RPMI7951 (cell line): ENCODE data around the gene CYFIP2. TPM values are rescaled to one million over a fixed set of nuclear protein-coding genes. Genes with fewer than 3 reads are reported as not detected.

Source experiments
- DNase-seq: peaks from one replicate; pipeline ENCODE4 v3.0.0-alpha.2; 2012; ENCODE audit warnings: low read depth
- total RNA-seq: library from RNA; depleted of rRNA; stranded (reverse); fragments of >200 nt; shearing (Covaris generic); gene quantifications from 2 replicates; pipeline ENCODE4 v1.2.3, GENCODE V29; 2014

CYFIP2 gene
- total RNA-seq, 1 experiment from 2014 or later = 0.36 TPM

DNA sequence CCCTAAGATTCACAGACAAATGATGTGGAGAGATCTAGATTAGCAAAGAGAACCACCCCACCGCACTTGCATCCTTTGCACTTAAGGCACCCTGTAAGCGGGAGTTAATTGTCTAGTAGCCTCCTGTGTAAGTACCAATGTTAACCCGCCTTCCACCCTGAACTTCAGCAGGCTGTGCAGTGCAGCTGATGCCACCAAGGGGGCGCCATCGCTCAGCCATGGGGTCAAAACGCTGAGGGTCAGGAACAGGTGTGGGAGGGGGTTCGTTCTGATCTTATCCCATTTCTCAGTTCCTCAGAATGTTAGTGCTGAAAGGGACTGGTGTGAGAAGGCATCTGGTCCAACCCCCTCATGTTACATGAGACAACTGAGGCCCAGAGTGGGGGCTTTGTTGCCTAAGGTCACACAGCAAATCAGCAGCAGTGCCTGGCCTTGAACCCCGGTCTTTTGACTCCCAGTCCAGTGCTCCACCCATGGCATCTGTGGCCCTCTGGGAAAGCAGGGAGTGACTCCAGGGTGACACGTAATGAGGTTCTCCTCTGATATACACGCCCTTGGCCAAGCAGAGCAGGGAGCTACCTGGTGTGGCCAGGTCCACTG, 57.3 kb downstream of the CYFIP2 start:
- DNase-seq = no peak

DNA sequence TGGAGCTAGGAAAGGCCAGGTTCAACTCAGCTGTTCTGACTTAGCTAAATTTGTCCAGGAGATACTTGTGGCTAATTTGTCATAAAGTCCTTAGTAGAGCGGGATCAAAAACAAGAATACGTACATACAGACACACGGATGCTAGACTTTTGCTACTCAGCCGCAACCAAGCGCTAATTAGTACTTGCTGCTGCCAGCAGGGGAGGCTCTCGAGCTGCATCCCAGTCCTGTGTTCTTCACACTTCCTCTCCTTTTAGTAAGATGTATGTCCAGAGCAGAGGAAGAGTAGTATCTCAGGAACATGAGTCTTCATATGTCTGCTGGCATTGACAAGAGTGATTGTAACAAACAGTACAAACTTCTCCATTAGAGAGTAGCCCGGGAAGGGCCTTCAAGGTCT, 58.3 kb downstream of the CYFIP2 start:
- DNase-seq = no peak

DNA sequence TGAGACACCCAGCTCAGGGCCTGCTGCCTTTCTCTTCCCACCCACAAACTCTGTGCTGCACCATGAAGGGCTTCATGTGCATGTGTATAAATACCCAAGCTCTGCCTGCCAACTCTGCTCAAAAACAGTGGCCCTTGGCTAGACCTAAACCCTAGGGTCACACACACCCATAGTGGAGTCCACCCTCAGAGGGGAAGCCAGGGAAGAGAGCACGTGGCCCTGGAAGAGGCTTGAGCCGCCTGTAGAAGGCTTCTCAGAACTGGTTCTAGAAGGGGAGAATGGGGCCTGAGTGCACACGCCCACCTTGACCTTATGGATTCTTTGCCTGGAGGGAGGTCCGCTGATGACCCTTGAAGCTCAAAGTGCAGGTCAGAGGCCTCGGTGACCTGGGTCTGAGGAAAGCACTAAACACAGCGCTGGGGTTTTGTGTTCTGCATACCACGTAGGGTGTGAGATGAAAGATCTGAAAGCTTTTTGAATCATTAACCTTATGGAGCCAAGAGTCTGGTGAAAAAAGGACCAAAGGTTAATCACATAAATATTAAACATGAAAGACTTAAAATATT, 60.6 kb downstream of the CYFIP2 start:
- DNase-seq = no peak

DNA sequence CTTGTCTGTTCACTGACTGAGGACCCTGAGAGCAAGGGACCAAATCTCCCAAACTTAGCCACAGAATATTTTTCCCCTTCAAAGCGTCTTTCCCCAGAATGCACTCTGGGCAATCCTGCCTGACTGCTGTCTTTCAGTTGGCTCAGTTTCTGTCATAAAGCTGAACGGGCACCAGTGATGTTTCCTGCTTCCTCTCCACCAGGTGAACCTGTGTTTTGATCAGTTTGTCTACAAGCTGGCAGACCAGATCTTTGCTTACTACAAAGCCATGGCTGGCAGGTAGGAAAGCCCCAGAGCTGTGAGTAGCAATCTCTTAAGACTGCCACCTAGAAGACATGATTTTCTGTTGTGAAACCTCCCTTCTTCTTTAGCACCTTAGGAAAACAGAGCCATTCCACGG, 61.8 kb downstream of the CYFIP2 start:
- no peak for DNase-seq

DNA sequence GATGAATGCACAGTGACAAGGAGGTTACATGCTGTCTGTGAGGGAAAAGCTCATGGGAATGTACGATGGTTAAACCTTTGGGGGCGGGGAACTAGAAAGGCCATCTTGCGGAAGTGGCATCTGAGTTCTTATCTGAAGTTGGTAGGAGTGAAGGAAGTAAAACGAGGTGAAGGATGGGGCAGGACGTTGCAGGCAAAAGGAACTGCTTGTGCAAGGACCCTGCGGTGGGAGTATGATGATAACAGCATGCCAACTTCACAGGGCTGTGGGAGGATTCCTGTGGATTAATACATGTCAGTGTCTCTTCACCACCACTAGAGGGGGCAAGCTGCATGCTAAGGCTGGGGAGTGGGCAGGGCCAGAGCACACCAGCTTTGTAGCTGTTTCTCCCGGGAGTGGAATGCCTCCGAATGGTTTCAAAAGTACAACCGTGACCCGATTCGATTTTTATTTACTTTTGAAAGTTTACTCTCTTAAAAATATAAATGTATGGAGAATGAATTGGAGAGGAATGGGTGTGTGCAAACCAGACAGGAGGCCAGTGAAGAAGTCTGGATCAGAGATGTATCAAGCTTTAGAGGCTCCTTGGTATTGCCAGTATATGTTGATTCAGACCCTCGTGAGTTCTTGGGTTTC, 62.5 kb downstream of the CYFIP2 start:
- DNase-seq = peak; percentile 71

DNA sequence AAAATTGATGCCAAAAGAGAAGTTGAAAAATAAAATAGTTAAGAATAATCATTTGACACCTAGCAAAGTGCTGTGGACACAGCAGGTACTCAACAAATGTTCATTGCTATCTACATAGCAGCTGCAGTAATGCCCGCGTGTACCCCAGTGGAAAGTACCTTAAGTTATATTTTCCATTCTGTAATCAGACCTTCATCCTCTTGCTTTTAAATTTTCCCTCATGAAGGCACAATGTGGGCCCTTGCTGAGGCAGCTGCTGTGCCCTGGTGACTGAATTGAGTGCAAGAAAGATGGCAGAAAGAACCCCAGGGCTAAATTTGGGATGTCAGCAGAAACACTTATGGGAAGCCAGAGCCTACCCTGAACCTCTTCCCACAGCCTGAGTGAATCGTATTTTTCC, 65.9 kb downstream of the CYFIP2 start:
- DNase-seq = no peak

DNA sequence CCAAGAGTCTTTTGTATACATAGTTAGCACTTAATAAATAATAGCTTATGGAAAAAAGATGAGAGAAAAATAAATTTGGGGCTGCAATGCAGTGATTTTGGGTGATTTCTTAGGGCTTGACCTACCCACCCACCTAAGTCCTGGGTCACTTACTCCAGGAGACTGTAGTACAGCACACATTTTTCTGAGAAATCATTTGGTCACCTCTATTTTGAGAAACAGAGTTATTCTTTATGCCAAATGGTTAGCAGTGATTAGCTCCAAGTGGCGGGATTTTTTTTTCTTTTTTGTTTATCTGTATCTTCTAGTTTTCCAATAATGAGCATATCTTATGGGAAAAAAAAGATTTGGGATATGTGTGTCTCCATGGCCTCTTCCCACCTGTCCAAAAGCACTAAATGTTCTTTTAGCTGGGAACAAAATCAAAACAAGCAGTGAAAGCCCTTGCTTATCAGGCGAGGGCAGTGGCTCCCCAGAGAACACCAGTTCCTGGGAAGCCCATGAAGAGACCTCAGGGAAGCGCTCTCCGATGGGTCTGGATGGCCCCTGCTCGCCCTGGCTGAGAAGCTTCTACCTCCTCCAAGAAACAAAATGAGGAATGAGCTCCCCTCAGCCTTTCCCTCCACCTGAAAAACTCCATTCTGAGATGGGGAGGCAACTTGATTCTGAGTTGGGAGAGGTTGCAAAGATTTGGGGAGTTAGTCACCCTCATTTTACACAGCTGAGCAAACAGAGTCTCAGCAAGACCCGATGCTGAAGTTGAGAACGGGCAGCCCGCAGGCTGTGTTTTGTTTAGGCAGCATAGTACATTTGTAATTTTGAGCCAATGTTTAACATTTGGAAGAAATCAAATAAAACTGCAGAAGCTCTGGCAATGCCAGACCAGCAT, 69.9 kb downstream of the CYFIP2 start:
- peak; percentile 23 for DNase-seq

DNA sequence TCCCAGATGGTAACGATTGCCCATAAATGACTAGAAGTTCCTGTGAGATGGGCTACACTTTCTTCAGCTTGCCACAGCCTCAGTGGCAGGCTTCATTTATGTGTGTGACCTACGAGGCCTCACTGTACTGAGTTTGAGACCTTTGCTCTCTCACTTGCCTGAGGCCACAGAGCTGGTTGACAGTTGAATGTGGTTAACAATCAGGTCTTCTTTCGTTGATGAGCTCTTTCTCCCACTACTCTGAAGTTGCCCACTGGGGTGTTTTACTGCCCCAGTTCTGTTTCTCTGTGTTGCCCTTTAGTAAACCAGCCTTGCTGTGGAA, 70.5 kb downstream of the CYFIP2 start:
- no peak for DNase-seq

DNA sequence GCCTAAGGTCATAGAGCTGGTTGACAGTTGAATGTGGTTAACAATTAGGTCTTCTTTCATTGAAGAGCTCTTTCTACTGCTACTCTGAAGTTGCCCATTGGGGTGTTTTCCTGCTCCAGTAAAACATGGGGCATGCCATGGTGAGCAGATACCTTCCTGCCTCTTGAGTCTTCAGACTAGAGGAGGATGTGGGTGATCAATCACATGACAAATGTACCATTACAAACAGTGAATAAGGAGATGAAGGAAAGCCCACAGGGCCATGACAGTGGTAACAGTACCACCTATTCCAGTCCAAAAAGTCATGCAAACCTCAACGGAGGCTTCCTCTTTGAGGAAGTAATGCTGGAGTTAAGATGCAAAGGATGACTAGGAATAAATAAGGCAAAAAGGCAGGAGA, 73.5 kb downstream of the CYFIP2 start:
- DNase-seq = no peak

DNA sequence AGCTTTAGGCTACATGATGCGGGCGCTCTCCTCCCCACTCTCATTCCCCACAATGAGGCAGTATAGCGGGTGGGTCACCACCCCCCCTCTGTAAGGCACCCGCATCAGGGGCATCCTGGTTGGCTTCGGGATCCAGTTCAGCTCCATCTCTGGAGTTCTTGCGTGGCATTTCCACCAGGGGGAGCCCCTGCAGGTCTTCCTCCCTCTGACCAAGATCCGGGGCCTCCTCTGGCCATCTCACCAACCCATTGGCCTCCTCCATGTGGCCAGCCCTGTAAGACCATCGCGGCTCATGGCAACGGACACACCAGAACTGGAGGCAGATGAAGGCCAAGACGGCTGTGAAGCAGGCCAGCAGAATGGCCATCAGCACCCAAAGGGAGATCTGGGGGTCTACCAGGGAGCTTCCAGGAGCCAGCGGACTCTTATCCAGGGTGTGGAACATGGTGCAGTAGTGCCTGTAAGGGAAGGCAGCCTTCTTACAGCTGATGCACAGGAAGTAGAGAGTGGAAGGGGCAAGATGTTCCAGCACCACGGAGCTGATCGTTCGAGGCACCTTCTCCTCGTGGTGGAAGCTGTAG, 77.0 kb downstream of the CYFIP2 start:
- DNase-seq = peak; percentile 53

DNA sequence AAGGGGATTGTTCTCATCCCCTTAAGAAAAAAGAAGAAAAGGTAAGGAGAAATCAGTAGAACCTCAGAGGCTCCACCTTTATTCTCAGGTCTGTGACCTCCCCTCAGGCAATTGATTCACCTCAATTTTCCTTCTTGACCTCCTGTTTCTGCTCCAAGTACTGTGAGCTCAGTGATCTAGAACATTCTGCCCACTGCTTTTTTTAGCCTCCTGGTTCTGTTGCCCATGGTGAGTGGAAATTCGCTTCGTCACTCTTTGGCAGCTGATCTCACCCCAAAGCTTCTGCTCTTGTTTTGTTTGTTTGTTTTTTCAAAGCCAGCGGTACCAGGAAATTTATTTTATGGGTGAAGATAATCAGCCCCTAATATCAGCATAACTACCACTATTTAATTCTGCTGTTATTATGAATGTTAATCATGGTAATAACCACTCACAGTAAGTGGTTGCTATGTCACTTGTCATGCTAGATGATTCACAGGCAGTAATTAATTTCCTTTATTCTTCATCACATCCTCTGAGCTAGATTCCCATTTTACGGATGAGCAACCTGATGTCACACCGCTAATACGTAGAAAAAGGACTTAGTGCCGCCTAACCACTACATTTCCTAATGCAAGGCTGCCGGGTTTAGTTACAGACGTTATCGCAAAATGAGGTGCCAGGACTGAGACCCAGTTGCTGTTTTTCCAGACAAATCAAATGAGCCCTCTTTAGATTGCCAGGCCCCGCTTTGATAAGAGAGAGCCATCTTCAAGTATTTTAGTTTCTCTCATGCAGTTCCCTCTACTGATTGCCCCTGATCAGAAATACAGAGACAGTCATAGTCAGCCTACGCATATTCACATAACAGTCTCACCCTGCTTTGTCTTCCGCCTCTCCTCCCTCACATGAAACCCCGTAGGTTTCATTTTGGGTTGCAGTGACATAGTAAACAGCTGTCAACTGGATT, 78.2 kb downstream of the CYFIP2 start:
- no peak for DNase-seq

DNA sequence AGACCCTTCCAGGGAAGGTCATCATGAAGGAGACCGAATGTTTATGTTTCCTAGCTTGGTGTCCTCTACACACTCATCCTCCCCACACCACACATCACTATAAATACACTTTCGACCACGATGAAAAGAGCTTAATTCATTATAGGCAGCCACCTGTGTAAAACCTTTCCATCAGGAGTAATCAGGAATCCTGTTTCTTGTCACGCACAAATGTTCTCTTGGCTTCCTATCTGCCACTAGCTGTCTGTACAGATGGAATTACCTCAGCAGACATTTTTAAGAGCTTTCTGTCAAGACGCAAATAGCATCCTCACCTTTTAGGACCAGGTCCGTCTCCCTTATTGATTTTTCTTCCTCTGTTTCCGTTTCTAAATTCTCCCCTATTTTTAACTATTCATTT, 79.1 kb downstream of the CYFIP2 start:
- DNase-seq = no peak

DNA sequence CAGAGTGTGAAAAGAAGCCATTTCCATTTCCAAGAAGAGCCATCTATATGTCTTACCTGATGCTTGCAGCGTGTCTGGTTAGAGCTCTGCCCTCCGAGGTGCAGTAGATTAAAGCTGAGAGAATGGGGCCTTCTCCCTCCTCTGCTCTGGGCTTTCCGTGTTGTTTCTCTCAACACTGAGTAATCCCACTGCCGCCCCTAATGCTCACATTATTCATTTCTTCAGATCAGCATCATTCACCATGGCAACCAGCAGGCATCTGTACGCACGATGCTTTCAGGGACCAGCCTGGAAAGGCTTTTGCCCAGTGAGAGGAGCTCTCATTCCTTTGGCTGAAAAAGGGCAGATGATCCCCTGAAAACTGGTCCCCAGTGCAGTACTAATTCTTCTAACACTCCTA, 79.6 kb downstream of the CYFIP2 start:
- no peak for DNase-seq

DNA sequence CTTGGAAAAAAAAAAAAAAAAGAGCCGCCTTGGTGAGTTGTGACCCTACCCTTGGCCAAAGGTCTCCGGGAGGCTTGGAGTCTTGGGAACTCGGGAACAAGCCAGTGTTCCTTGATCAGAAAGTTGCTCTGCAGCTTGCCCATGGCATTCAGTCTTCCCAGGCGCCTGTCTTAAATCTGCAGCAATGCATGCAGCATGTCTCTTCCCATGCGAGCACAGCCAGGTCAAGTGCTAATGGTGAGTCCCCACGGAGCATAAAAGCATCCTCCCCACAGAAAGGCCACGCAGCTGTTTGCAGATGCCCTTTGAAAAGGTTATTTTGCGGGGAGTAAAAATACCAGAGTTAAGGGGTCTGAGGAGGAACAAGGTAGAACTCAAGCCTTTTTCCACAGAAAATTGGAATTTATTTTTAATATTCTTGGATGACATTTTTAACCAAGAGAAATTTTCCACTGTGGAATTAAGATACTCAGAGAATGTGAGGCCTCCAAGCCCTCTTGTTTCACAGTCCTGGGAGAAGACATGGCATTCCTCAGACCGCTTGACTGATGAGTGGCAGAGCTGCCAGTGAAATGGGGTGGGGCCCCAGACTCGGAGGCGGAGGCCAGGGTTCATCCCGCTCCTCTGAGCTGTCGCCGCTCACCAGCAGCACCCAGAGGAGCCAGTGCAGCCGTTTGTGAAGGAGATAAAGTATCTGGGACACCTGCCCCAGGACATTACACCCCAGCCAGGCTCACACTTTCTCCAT, 81.6 kb downstream of the CYFIP2 start:
- DNase-seq = no peak

DNA sequence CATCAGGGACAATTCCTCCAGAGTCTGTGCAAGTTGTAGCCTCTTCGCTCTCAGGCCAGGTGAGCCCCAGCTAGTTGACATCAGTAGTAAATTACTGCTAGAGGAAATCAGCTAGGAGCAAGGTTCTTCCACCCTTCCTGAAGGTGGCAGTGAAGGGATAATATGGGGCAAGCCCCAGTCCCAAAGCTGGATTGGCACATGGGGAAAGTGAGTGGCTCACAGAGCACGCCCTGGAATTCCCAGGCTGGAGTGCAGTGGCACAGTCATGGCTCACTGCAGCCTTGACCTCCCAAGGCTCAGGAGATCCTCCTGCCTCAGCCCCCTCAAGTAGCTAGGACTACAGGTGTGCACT, 82.1 kb downstream of the CYFIP2 start:
- DNase-seq = no peak

DNA sequence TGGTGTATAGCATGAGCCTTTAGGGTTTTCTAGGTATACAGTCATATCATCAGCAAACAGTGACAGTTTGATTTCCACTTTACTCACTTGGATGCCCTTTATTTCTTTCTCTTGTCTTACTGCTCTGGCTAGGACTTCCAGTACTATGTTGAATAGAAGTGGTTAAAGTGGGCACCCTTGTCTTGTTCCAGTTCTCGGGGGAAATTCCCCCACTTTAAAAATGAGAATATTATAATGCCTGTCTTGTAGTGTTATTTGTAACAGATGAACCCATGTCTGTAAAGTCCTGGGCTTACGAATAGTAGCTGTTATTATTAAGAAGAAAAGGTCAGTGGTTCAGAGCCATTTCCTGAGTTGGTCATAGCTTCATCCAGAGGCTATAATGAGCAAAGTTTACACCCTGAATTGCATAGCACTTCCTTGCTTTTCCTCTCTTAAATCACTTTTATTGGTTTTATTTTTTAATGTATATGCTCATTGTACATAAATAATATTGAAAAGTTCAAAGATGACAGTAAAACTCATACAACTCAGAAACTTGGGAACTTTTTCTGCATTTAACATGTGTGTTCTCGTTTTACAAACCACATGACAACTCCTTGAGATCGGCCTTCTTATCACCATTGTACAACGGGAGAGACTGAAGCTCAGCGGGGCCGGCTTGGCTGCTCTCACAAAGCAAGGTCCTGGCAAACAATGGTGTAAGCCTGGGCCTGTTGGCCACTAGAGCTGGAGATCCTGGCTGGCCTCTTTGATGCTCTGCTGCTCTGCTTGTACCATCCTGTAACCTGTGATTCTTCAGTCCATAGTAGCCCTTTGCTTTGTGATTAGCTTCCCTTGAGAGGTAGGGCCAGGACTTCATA, 85.2 kb downstream of the CYFIP2 start:
- DNase-seq = no peak

DNA sequence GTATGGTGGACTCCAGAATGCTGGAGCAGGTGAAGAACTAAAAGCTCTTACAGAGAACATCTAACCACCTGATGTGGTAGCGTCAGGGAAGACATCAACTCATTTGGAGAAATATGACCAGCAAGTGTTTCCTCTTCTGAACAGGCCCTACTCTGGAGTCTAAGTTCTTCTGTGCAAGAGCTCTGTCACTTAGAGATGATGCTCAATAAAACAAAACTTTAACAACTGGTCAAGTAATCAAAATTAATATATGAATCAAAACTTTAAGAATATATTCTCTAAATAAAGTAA, 85.8 kb downstream of the CYFIP2 start:
- no peak for DNase-seq

DNA sequence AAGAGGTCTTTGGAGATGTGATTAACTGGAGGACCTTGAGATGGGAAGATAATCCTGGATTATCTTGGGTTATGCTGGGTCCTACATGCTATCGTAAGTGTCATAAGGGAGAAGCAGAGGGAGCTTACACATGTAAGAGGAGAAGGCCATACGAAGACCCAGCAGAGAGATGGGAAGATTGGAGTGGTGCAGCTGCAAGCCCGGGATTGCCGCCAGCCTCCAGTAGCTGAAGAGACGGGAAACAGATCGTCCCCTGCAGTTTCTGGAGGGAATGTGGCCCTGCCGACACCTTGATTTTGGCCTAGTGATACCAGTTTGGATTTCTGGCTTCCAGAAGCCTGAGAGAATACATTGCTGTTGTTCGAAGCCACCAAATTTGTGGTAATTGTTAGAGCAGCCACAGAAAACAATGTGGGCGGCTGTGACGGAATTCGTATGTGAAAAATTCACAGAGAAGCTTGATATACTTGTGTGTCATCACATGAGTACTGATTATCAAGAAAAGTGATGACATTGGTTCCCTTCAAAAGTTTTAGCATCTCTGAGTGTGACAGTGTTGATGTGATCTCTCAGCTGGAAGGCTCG, 86.9 kb downstream of the CYFIP2 start:
- no peak for DNase-seq

DNA sequence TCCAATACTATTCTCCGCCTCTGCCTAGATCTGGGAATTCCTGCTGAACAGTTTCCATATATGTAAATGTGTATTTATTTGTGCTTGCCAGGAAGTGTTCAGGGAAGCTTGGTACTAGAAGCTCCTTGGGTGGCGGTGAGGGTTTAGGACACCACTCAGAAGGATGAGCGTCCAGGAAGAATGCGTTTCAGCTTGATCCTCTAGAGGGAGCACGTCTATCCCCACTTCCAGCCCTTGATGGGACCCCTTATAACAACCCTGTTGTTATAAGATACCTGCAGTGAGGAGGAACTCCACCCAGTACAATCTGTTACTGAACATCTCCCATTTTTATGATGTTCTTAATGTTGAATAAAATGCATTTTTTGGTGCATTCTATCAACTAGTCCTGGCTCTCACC, 88.9 kb downstream of the CYFIP2 start:
- DNase-seq = no peak

DNA sequence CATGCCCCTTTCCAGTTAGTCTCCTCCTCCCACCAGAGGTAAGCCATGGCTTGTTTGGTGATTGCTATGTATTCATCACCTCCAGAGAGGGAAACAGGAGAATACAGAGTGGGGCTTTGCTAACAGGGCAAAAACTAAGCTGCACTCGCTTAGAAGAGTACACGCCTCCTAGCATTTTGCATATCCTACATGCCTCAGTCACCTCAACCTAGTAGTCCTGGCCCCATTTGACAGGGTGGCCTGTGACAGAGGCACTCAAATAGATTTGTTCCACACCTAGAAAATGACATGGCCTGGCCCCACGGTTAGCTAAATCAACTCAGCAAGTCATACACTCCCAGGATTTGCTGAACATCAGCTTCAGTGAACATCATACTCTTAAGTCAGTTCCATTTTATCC, 90.7 kb downstream of the CYFIP2 start:
- DNase-seq = no peak
